GM21529 (cell line): ENCODE measurements around the gene ADGRF3.
"Not testable (repeated sequence)": the region's sequence is repeated elsewhere in the genome, so short reads cannot be mapped to it uniquely, and the experiment has no call there.

Experiments used
- ATAC-seq: cut with Tn5 transposase; IDR thresholded peaks from one replicate; pipeline ENCODE4 v1.9.1; 2021; ENCODE audit not compliant: unreplicated experiment

Gene ADGRF3

DNA sequence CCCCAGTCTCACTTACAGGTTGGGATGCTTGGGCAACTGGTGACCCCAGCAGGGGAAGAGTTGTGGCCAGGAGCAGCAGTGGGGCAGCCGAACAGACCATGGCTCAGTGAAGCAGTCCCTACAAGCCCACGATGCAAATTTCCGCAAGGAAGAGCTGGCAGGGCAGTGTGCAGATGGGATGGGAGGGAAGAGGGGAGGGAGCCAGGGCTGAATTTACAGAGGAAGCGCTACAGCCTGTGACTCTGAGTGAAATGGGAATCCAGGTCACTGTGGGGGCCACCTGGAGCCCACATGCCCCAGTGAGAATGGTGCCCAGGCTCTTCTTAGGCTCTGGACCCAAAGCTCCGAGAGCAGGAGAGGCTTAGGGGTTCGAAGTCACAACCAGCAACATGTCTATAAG lies 27.6 kb downstream of the ADGRF3 start:
- no peak for ATAC-seq

- no peak for ATAC-seq
These were observed 29.0 kb downstream of the ADGRF3 start for GRCh38 chr2:26317377-26318105.

DNA sequence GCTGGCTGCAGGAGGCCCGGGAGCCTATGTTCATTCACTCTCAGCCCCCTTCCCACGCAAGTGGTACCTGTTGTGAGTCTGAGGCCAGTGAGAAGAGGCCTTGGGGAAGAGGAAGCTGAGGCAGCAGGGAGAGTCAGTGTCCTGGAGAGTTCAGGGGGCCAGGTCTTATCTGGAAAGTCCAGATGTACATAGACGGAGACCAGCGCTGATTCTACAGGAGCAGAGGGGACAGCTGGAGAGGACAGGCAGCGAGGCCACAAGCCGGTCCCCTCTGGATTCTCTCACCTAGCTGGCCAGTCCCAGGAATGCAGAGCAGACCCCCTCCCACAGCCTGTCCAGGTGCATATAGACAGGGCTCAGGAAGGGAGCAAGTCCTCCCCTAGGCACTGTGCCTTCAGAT lies 29.7 kb downstream of the ADGRF3 start:
- ATAC-seq = no peak

DNA sequence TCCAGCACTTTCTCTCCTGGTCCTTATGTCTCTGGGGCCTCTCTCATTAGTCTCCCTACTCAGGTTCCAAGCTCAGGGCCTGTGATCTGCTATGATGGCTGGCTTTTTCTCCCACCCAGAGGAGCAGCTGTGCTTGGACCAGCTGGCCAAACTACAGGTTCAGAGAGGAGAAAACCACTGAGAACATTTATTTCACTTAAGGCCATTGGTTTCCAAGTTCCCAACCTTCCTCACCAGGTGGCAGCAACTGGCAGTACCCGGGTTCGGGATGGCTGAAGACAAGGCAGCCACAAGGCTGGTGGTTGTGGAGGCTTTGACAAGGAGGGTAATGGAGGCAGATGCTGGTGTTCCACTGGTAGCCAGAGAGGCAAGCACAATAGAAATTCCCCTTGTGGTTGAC lies 30.5 kb downstream of the ADGRF3 start:
- no peak for ATAC-seq

GRCh38 chr2:26314243-26314642 lies 32.3 kb downstream of the ADGRF3 start:
- ATAC-seq = no peak

DNA sequence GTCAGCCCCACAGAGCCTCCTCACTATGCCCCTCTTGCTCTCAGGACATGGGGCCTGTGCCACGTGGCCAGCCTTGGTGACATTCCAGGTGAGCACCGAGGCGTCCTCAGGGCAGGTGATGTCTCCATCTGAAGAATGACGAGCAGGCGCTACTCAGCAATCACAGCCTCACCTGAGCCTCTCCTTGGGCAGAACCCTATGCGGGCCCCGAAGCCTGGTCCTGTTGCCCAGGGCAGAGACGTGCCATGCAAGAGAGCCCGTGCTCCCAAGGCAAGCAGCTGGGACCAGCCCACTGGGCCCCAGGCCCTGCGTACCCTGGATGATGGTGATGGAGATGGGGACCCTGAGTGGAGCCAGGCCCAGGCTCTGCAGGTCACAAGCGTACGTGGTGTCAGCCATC lies 33.1 kb downstream of the ADGRF3 start:
- no peak for ATAC-seq

- ATAC-seq = no peak
These were observed 34.1 kb downstream of the ADGRF3 start for GRCh38 chr2:26312471-26312870.

GRCh38 chr2:26309921-26310320 lies 36.7 kb downstream of the ADGRF3 start:
- ATAC-seq = no peak

GRCh38 chr2:26305540-26305939 lies 41.0 kb downstream of the ADGRF3 start:
- no peak for ATAC-seq

DNA sequence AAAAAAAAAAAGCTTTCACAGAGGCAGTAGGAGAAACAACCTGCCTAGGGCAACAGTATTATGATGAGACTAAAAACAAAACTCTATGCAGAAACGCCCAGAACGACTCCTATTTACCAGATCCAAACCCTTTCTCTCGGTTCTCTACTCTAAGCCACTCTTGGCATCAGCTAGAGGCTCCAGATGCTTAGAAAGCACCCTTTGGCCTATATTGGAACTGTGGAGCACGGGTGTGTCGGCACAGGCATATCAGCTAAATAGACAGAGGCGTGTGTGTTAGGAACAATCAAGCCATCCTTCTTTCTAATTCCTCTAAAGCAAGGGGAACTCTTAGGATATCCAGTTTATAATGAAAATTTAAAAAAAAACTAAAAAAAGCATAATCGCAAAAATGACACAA lies 41.5 kb downstream of the ADGRF3 start:
- ATAC-seq = not testable (repeated sequence)

- ATAC-seq = no peak
These were observed 43.7 kb downstream of the ADGRF3 start for GRCh38 chr2:26302846-26303245.

- ATAC-seq = no peak
These were observed 46.2 kb downstream of the ADGRF3 start for GRCh38 chr2:26300234-26300925.

DNA sequence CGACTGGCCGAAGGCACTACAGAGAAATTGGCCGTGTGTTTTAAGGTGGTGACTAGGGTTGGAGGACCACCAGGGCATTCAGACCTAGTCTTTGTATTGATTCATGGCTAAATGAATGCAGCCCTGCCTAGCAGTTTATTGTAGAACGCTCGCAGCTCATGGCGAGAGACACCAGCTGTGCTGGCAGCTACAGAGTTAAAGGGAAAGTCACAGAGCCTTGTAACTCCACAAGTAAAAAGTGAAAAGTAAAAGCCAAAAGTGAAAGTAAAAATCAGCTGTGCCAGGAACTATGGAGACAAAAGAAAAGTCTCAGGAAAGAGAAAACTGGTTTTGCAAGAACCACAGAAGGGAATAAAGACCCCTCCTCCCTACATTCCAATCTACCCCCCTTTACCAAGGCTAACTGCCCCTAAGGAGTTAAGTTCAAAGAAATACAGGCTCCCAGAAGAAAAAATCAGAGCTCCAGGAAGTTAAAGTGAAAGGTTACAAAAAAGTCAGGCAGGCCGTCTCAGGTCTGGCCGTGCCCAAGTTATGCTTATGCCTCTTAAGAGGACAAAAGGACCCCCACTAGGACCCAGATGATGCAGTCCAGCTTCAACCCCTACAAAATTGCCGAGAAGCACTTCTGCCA lies 47.0 kb downstream of the ADGRF3 start:
- ATAC-seq = no peak

GRCh38 chr2:26298638-26299393 lies 47.8 kb downstream of the ADGRF3 start:
- no peak for ATAC-seq

- no peak for ATAC-seq
These were observed 48.3 kb downstream of the ADGRF3 start for GRCh38 chr2:26298286-26298637.

- ATAC-seq = no peak
These were observed 49.5 kb downstream of the ADGRF3 start for GRCh38 chr2:26297061-26297460.

- ATAC-seq = no peak
These were observed 51.1 kb downstream of the ADGRF3 start for GRCh38 chr2:26295511-26295910.

DNA sequence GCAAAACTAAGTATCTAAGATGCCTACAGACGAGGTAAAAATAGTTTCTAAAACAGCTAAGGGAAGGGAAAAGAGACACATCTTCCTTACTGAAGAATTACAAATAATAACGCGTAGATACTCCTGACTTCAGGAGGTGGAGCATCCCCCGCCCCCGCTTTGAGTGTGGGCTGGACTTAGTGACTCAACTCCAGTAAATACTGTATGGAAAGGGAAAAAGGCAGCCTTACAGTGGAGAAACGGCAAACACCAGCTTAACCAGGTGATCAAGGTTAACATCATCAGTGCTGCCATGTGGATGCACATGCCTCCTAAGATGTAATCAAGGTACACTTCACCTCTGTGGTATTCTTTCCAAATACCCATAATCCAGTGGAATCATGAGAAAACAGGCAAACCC lies 53.9 kb downstream of the ADGRF3 start:
- no peak for ATAC-seq

DNA sequence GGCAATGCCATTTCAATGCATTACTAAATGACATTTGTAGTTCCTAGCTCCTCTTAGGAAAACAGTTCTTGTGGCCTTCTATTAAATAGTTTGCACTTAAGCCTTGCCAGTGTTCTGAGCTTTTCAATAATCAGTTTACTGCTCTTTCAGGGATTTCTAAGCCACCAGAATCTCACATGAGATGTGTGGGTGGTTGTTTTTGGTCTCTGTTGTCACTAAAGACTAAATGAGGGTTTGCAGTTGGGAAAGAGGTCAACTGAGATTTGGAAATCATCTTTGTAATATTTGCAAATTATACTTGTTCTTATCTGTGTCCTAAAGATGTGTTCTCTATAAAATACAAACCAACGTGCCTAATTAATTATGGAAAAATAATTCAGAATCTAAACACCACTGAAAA lies 56.6 kb downstream of the ADGRF3 start:
- ATAC-seq = no peak

DNA sequence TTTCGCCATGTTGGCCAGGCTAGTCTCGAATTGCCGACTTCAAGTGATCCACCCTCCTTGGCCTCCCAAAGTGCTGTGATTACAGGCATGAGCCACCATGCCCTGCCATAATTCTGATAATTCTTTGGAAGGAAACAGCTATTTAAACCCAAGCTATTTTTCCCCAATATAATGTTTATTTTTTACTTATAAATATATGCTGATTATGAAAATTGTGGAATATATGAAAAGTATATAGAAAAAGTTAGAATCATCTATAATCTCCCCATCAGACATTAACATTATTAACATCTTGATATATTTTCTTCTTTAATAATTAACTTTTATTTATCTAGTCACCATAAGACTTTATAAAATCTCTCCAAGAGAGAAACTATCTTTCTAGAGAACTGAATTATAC lies 60.7 kb downstream of the ADGRF3 start:
- ATAC-seq = no peak

GRCh38 chr2:26284132-26284531 lies 62.5 kb downstream of the ADGRF3 start:
- ATAC-seq = no peak

DNA sequence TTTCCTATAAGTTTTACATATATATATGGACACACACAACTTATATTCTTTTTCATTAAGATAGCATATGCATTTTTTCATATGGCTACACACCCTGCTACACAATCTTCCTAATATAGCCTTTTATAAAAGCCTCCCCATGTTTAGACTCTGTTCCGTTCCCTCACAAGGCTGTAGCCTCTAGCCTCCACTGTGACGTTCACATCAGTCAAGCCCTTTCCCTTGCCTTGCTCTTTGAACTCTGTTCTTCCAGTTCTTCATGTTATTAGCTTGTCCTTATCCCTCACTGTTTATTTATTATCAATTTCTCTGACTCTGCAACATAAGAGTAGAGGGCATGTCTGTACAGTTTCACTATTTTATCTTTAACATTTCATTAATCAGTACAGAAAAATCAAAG lies 63.0 kb downstream of the ADGRF3 start:
- no peak for ATAC-seq
